GM21528 (cell line): Measurements from ENCODE around the gene CCR4.
"Not testable (repeated sequence)": the region's sequence is repeated elsewhere in the genome, so short reads cannot be mapped to it uniquely, and the experiment has no call there.

Experiments
- ATAC-seq: cut with Tn5 transposase; IDR thresholded peaks from one replicate; pipeline ENCODE4 v1.9.1; 2021; ENCODE audit warnings: mild to moderate bottlenecking, moderate library complexity; ENCODE audit not compliant: unreplicated experiment, low FRiP score

The CCR4 gene

GRCh38 chr3:32951410-32951811 is at the start of gene CCR4:
Gene CCR4, plus strand, starts transcription at chr3:32951644. Its CDS starts 1,779 bp downstream, at chr3:32953423.
- ATAC-seq: no peak

DNA sequence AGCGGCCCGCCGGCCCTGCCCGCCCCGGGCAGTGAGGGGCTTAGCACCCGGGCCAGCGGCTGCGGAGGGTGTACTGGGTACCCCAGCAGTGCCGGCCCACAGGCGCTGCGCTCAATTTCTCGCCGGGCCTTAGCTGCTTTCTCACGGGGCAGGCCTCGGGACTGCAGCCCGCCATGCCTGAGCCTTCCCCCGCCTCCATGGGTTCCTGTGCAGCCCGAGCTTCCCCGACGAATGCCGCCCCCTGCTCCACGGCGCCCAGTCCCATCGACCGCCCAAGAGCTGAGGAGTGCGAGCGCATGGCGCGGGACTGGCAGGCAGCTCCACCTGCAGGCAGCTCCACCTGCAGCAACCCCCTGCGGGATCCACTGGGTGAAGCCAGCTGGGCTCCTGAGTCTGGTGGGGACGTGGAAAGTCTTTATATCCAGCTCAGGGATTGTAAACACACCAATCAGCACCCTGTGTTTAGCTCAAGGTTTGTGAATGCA is 48.5 kb upstream of the CCR4 start:
- ATAC-seq: not testable (repeated sequence)

DNA sequence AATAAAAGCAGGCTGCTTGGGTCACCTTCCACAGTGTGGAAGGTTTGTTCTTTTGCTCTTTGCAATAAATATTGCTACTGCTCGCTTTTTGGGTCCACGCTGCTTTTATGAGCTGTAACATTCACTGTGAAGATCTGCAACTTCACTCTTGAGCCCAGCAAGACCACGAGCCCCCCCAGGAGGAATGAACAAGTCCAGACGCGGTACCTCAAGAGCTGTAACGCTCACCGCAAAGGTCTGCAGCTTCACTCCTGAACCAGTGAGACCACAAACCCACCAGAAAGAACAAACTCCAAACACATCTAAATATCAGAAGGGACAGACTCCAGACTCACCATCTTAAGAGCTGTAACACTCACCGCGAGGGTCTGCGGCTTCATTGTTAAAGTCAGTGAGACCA is 47.5 kb upstream of the CCR4 start:
- no peak for ATAC-seq

DNA sequence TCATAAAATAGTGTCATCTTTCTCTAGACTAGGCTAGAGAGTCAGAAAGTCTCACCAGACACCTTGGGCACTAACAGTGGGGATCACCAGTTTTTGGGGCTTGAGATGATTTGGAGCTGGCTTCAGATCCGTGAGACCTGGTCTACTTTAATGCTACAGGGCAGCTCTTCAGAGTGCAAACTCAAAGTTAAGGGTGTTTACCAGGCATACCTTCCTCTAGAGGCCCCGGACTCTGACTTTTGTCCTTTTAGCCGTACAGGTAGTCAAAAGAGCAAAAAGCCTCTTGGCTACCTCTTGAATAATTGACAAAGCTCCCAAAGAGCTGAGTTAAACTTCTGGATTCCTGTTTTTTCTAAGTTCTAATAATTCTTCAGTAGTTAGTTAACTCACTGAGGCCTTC is 41.4 kb upstream of the CCR4 start:
- no peak for ATAC-seq

DNA sequence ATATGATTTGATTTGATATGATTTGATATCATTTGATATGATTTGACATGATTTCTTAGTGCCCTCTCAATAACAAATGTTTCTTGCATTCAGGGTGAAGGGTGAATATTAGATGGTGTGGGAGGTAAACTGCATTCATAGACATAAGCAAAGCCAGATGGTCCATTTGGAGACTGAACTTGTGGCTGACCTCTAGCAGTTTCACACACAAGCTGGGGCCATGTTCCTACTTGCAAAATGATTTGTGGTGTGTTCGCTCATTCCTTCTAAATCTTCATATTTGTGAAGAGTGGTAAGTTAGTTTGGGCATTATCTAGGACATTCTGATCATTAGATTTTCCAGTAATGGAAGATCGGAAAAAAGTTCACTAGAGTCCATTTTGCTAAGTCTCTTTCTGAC is 40.5 kb upstream of the CCR4 start:
- ATAC-seq: no peak

- no peak for ATAC-seq
Measured at GRCh38 chr3:32912046-32912445, 39.4 kb upstream of the CCR4 start.

GRCh38 chr3:32913790-32914446 is 37.5 kb upstream of the CCR4 start:
- no peak for ATAC-seq

DNA sequence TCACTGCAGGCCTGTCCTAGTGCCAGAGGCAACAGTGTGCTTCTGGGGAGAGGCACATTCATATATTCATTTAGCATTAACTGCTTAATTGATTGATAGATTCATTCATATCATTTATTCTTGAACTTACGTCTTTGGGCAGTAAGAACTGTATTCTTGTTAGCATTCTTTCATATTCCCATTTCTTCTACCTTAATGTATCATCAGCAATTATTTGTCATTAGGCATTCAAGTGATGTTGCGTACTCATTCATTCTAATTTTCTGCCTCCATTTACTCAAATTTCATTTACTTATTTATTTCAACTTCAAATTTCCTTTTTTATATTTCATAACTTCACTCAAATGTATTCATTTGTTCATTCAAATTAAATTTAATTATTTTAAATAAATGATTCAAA is 31.5 kb upstream of the CCR4 start:
- ATAC-seq: no peak

DNA sequence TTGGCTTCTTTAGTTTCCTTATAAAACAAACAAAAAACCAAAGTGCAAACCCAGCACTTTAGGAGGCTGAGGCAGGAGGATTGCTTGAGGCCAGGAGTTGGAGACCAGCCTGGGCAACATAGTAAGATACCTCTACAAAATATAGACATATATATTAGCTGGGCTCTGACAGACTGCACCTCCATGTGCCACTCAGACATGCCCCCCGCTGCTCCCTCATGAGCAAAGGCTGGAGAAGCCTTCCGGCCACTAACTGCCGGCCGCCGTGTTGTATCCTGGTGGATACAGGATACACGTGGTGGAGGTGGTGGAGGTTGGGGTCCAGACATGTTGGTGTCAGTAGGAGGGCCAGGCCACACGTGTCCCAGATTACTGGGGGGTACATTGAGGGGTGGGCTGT is 29.4 kb upstream of the CCR4 start:
- ATAC-seq: no peak

DNA sequence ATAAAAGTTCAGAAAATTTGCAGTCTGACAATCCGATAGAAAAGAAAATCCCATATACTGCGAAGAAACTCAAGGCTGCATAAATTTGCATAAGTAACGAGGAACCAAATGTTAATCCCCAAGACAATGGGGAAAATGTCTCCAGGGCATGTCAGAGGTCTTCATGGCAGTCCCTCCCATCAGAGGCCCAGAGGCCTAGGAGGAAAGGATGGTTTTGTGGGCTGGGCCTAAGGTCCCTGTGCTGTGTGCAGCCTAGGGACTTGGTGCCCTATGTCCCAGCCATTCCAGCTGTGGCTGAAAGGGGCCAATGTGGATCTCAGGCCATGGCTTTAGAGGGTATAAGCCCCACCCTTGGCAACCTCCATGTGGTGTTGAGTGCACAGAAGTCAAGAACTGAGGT is 21.3 kb upstream of the CCR4 start:
- no peak for ATAC-seq

- not testable (repeated sequence) for ATAC-seq
Measured at GRCh38 chr3:32931273-32931672, 20.2 kb upstream of the CCR4 start.

GRCh38 chr3:32934150-32934742 is 17.2 kb upstream of the CCR4 start:
- ATAC-seq: no peak

GRCh38 chr3:32937331-32937730 is 14.1 kb upstream of the CCR4 start:
- no peak for ATAC-seq

DNA sequence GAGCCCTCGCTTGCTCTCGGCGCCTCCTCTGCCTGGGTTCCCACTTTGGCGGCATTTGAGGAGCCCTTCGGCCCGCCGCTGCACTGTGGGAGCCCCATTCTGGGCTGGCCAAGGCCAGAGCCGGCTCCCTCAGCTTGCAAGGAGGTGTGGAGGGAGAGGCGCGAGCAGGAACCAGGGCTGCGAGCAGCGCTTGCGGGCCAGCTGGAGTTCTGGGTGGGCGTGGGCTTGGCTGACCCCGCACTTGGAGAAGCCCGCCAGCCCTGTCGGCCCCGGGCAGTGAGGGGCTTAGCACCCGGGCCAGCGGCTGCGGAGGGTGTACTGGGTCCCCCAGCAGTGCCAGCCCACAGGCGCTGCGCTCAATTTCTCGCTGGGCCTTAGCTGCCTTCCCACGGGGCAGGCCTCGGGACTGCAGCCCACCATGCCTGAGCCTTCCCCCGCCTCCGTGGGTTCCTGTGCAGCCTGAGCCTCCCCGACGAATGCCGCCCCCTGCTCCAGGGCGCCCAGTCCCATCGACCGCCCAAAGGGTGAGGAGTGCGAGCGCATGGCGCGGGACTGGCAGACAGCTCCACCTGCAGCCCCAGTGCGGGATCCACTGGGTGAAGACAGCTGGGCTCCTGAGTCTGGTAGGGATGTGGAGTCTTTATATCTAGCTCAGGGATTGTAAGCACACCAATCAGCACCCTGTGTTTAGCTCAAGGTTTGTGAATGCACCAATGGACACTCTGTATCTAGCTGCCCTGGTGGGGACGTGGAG is 11.7 kb upstream of the CCR4 start:
- ATAC-seq: not testable (repeated sequence)

- ATAC-seq: no peak
Measured at GRCh38 chr3:32940726-32941125, 10.7 kb upstream of the CCR4 start.

- ATAC-seq: no peak
Measured at GRCh38 chr3:32945136-32945535, 6.3 kb upstream of the CCR4 start.

- not testable (repeated sequence) for ATAC-seq
Measured at GRCh38 chr3:32945598-32945997, 5.8 kb upstream of the CCR4 start.

- peak; percentile 37 for ATAC-seq
Measured at GRCh38 chr3:32946973-32947788, 4.3 kb upstream of the CCR4 start.

- peak; percentile 89 for ATAC-seq
Measured at GRCh38 chr3:32947789-32948238, 3.6 kb upstream of the CCR4 start.

DNA sequence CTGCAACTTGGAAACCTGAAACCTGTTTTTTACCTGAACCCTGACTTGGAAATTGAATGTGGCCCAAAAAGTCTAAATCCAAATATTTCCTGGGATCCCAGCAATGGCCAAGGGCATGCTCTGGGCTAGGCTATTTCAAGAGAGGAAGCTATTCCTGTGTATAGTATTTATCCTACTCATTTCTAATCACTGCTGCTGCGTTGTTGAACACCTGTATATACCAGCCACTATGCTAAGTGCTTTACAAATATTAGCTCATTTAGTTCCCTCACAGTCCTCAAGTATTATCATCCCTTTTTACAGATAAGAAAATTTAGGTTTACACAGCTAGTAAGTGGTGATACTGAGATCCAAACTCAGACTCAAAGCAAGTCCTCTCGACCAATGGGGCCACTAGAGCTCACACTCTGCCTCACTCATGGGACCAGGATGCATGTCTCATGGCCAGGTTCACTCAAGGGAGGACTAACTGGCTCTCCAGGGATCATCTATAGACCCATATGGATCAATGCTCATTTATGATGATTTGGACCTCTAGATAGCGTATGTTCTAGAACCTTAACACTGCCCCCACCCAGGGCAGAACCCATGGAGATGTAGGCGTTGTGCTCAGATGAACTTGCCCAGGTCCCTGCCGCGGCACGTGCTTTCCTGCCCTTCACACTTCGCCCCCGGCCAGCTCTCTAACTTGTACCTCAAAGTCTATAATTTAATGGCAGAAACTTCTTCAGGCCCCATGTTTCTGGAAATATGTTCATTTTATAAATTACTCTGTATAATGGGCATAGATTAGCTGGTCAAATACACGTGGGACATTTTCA is 2.6 kb upstream of the CCR4 start:
- no peak for ATAC-seq
